GM12878 (cell line): ENCODE measurements around the gene ABCC9.

Source experiments
- BMI1 ChIP-seq: fragments of 450-650 bp; IDR thresholded peaks from 2 replicates; pipeline ENCODE4 v1.6.1; 2016; ENCODE audit warnings: mild to moderate bottlenecking, moderate library complexity, borderline replicate concordance
- CBX5 ChIP-seq: sonication (generic); IDR thresholded peaks from 2 replicates; pipeline ENCODE4 v1.6.1; 2016; ENCODE audit warnings: low read depth, moderate library complexity, mild to moderate bottlenecking, inconsistent platforms
- ESRRA ChIP-seq: IDR thresholded peaks from 2 replicates; pipeline ENCODE4 v1.6.1; 2012; ENCODE audit warnings: mild to moderate bottlenecking, low read length, improper control_type of control experiment
- NFYA ChIP-seq: IDR thresholded peaks from 2 replicates; pipeline ENCODE4 v1.6.1; 2011; ENCODE audit warnings: low read depth, mild to moderate bottlenecking, low read length, improper control_type of control experiment, borderline replicate concordance
- NFYB ChIP-seq: IDR thresholded peaks from 2 replicates; pipeline ENCODE4 v1.6.1; 2011; ENCODE audit warnings: low read depth, mild to moderate bottlenecking, low read length, improper control_type of control experiment, moderate library complexity; ENCODE audit not compliant: insufficient read depth
- NR2C2 ChIP-seq: IDR thresholded peaks from 2 replicates; pipeline ENCODE4 v1.6.1; 2011; ENCODE audit warnings: borderline replicate concordance, low read depth; ENCODE audit not compliant: control insufficient read depth, insufficient read length
- POLR2A ChIP-seq: IDR thresholded peaks from 2 replicates; pipeline ENCODE4 v1.6.1; 2011; ENCODE audit warnings: low read depth, mild to moderate bottlenecking, low read length
- RAD21 ChIP-seq: IDR thresholded peaks from 2 replicates; pipeline ENCODE4 v1.6.1; 2011; ENCODE audit warnings: mild to moderate bottlenecking, low read depth, low read length, moderate library complexity; ENCODE audit not compliant: insufficient read depth
- SMAD1 ChIP-seq: fragments of 450-650 bp; IDR thresholded peaks from 2 replicates; pipeline ENCODE4 v1.6.1; 2018; ENCODE audit warnings: mild to moderate bottlenecking, low read depth; ENCODE audit not compliant: partially characterized antibody

GRCh38 chr12:21987755-21988154, 46.5 kb upstream of the ABCC9 start:
- TF ChIP-seq POLR2A, result no peak
- no peak for TF ChIP-seq NFYA
- TF ChIP-seq NFYB, result no peak
- no peak for TF ChIP-seq RAD21
- no peak for TF ChIP-seq SMAD1
- TF ChIP-seq NR2C2, result no peak
- no peak for TF ChIP-seq CBX5
- no peak for TF ChIP-seq ESRRA
- TF ChIP-seq BMI1, result no peak
